ENCODE results near the gene PGBD5. TPM values are rescaled to one million over a fixed set of nuclear protein-coding genes. Genes with fewer than 3 reads are reported as not detected.

The PGBD5 gene
- total RNA-seq, 8 experiments from 2014 or later = 0.66 to 28.8 (median 12.3) TPM

DNA sequence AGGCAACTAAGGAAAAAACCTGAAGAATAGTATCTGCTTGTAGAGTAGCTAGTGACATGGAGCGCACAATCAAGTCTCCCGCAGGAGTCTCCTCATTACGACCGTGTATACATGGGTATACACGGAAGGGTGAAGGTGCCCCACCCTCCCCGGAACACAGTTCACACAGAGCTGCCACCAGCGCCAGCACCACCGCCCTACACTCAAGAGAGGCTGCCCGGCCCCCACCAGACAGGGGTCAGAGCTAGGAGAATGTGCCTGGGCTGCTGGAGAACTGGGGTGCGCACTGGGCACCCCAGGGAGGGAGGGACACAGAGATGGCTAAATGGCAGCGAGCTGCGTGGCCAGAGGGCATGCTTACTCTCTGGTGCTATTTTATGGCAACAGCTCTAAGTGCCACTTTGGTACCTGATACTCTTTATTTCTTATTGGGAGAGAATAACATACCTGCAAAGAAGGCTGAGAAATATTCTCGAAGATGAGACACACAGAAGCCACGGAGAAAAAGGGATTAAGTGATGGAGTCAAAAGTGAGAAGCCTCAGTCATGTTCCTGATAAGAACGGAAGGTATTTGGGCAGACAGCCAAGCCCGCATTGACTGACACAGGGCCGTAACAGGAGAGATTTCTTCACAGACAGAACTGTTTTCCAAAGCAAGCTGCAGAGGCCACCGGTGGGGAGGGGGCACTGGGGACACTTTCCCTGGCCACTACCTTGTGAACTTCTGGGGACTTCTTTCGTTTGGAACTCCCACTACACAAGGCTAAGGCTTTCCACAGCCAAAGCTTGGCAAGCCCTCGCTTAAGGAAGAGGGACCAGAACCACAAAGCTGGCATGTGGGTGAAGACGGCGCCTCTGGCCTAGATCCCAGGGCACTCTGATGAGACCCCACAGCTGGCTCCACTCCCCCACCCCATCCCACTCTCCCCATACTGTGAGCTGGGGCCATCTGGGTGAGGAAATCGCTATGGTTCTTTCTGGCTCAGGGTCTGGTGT is 108.0 kb downstream of the PGBD5 start:
- Histone ChIP-seq H3K27ac (no peak overlapping the region), H3K4me3 (no peak overlapping the region), H3K4me1 (replicated peaks in 1 of 2) (no peaks in the 10 kb centered on the region)
- in situ Hi-C loops (cut with MboI; ENCODE audit: low pct_unique_long_range_greater_than_20kb in 2 of 9, low sequenced_read_pairs in 9 of 9, unreplicated experiment in 9 of 9) = loop anchor here in 8 of 9 experiments (25.0 kb wide), 2 partner anchors 656 to 1056 kb away; partner anchors contain the start of gene RAB4A (in 3 of the 8)
- ATAC-seq (replicated peaks in 6 of 8) = no peak
- 48 to 90% (median 83%) methylated on average over 2 to 18 of the region's 23 CpGs; no CpG with 5 or more reads in 2 of the 10 experiments for WGBS, 10 experiments

DNA sequence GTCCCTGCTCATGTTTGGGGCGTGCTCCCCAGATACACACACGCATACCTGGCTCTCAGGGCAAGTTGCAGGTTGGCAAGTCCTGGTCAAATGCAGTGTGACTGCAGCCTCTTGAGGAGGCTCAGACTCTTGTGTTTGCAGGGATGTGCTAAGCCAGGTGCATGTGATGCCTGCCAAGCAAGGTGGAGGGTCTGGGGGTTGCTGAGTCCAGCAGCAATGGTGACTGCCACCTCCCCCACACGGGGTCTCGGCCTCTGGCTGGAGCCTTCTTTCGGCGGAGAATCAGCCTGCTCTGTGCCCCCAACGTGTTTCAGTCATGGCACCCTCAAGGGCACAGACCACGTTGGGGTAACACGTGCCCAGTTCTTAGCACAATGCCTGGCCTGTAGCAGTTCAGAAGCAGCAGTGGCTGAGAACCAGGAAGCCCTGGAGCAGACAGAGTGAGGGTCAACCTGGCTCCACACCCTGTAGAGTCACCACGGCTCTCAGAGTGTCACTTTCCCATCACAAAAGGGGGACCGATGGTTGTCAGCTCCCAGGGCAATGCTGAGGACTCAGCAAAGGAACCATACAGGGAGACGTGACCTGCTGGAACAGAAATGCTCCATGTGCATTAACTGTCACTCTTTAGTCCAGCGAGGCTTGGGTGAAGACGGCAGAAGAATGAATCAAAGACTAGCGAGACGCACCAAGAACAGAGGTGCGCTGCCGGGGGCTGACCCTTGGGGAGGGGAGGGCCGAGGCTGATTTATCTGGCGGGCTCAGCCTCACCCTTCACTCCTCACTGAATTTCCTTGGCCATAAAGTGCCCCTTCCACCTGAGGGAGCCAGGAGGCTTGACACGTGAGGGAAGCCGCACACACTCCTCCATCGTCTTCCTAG is 109.0 kb downstream of the PGBD5 start:
- WGBS, 10 experiments = 42 to 92% (median 83%) methylated on average over 2 to 11 of the region's 23 CpGs; no CpG with 5 or more reads in 3 of the 10 experiments
- in situ Hi-C loops (cut with MboI; ENCODE audit: low pct_unique_long_range_greater_than_20kb in 2 of 9, low sequenced_read_pairs in 9 of 9, unreplicated experiment in 9 of 9) = loop anchor here in 8 of 9 experiments (25.0 kb wide), 2 partner anchors 655 to 1055 kb away; partner anchors contain the start of gene RAB4A (in 3 of the 8)

DNA sequence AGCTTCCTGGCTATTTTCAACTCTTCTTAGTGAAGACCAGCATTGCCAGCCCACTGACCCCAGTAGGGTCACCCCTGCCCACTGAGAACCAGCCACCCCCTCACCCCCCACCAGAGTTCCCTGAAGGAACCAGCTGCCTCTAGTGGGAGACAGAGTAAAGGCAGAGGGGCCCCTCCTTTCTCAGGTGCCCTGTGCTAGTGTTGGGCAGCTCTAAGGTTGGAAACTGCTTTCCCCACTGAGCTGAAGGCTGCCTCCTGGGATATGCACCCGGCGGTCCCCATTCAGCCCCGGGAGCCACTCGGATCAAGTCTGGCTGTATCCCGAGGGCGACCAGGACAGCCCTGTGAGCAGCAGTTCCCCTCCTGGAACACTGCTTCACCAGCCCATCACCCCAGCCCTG is 111.0 kb downstream of the PGBD5 start:
- no peak for ATAC-seq (replicated peaks in 6 of 8)
- H3K4me3 ChIP-seq = no peak overlapping the region
- 82 to 100% methylated on average over 2 to 6 of the region's 6 CpGs; no CpG with 5 or more reads in 8 of the 10 experiments for WGBS, 10 experiments
- no peak overlapping the region for H3K27ac ChIP-seq
- no peaks in the 10 kb centered on the region for H3K4me1 ChIP-seq (replicated peaks in 1 of 2)
- in situ Hi-C loops (cut with MboI; ENCODE audit: low pct_unique_long_range_greater_than_20kb in 2 of 9, low sequenced_read_pairs in 9 of 9, unreplicated experiment in 9 of 9) = loop anchor here in 8 of 9 experiments (25.0 kb wide), 2 partner anchors 653 to 1053 kb away; partner anchors contain the start of gene RAB4A (in 3 of the 8)

More for the DNA sequence above, 109.0 kb downstream of the PGBD5 start:
- peak in 1 of 8 experiments; percentile 7 for ATAC-seq (replicated peaks in 6 of 8)
- Histone ChIP-seq H3K27ac (no peak overlapping the region), H3K4me3 (no peak overlapping the region), H3K4me1 (replicated peaks in 1 of 2) (no peaks in the 10 kb centered on the region)

DNA sequence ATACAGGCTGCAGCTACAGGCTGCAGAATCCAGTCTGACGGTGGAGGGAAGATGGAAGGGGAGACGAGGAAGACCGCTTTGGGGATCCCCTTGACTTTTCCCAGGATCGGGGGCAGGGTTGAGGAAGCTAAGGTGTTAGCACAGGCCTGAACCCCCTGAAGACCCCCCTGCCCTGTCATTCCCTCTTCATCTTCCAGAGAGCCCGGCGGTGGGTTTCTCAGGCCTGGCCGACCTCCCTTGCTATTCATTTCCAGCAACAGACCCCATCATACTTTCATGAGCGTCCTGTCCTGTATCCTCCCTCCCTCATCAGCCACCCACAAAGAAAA is 112.0 kb downstream of the PGBD5 start:
- Histone ChIP-seq H3K27ac (no peak overlapping the region), H3K4me3 (no peak overlapping the region), H3K4me1 (replicated peaks in 1 of 2) (no peaks in the 10 kb centered on the region)
- no peak for ATAC-seq (replicated peaks in 6 of 8)
- WGBS, 10 experiments = 0 to 100% (median 87%) methylated on average over 1 to 8 of the region's 8 CpGs
- in situ Hi-C loops (cut with MboI; ENCODE audit: low pct_unique_long_range_greater_than_20kb in 2 of 9, low sequenced_read_pairs in 9 of 9, unreplicated experiment in 9 of 9) = loop anchor here in 8 of 9 experiments (25.0 kb wide), 2 partner anchors 652 to 1052 kb away; partner anchors contain the start of gene RAB4A (in 3 of the 8)

DNA sequence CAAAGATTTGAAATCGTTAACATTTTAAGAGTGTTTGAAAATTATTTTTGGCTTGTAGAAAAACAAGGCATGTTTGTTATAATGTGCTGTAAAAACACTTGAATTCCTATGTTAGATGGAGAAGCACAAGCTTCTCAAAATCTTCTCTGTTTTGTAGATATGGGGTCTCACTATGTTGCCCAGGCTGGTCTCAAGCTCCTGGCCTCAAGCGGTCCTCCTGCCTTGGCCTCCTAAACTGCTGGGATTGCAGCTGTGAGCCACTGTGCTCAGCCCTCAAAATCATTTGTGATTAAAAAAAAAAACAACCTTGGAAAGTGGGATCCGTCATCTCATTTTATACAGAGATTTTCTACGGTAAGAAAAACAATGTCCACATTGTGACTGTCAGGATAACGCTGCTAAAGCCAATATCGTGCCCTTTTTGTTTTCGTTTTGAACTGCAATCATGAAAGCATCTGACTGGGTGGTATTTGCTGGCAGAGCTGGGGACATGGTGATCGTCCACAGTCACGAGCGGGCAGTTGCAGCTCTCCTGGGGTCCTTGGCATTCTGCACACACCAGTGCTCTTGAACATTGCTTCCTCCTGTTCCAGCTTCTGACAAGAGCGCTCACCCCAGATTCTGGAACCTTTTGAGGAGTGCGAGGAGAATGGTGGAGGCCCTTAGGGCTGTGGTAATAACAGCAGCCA is 112.5 kb downstream of the PGBD5 start:
- in situ Hi-C loops (cut with MboI; ENCODE audit: low pct_unique_long_range_greater_than_20kb in 2 of 9, low sequenced_read_pairs in 9 of 9, unreplicated experiment in 9 of 9) = loop anchor here in 8 of 9 experiments (25.0 kb wide), 2 partner anchors 651 to 1051 kb away; partner anchors contain the start of gene RAB4A (in 3 of the 8)
- Histone ChIP-seq H3K4me3 (no peak overlapping the region), H3K4me1 (replicated peaks in 1 of 2) (no peaks in the 10 kb centered on the region), H3K27ac (no peak overlapping the region)
- no peak for ATAC-seq (replicated peaks in 6 of 8)
- 29 to 89% (median 85%) methylated on average over 2 to 12 of the region's 12 CpGs for WGBS, 10 experiments

DNA sequence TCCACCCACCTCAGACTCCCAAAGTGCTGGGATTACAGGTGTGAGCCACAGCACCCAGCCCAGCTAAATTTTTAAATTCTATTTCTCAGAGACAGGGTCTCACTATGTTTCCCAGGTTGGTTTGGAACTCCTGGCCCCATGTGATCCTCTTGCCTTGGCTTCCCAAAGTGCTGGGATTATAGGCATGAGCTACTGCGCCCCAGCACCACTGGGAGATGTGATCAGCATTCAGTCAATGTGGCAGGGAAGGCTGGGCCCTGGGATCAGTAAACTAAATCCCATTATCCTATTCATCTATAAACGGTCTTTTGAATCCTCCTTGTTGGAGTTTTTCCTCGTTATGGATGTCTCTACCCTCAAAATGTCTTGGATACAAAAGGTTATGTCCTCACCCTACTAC is 113.5 kb downstream of the PGBD5 start:
- WGBS, 10 experiments = 24 to 100% (median 70%) methylated on average over 1 to 3 of the region's 3 CpGs; no CpG with 5 or more reads in 4 of the 10 experiments
- Histone ChIP-seq H3K4me3 (no peak overlapping the region), H3K27ac (no peak overlapping the region), H3K4me1 (replicated peaks in 1 of 2) (no peaks in the 10 kb centered on the region)
- in situ Hi-C loops (cut with MboI; ENCODE audit: low pct_unique_long_range_greater_than_20kb in 2 of 9, low sequenced_read_pairs in 9 of 9, unreplicated experiment in 9 of 9) = loop anchor here in 8 of 9 experiments (25.0 kb wide), 2 partner anchors 650 to 1050 kb away; partner anchors contain the start of gene RAB4A (in 3 of the 8)
- no peak for ATAC-seq (replicated peaks in 6 of 8)

DNA sequence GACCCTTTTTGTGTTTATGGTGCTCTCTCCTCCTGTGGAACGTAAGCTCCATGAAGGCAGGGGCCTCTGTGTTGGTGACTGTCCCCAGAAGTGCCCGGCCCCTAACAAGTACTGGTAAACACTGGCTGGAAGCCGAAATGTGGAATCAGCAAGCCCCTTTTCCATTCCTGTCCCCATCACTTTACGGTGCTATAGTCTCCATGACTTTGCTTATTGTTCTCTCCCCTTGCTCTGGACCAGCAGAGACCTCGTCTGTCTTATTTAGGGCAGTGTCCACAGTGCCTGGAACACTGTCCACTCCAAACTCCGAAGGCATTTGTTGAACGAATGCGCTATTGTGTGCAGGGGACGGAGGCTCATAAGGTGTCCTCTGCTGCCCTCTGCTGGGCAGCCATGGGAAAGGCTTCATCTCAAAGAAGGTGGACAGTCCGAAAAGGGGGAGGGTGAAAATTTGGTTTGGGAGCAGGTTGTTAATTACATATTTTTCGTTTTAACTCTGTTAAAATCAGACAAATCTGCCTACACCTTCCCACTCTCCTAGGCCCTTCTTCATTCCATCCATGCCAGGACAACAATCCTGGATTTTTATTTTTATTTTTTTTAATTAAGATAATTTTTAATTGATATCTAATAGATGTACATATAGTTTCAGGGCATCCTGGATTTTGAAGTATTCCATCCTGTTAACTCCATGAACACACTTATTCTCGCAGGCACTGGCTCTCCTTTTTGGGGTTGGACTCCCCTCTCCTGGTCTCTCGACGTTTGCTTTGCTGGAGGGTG is 115.6 kb downstream of the PGBD5 start:
- H3K4me3 ChIP-seq = no peak overlapping the region
- in situ Hi-C loops (cut with MboI; ENCODE audit: low pct_unique_long_range_greater_than_20kb in 2 of 9, low sequenced_read_pairs in 9 of 9, unreplicated experiment in 9 of 9) = loop anchor here in 8 of 9 experiments (25.0 kb wide), 2 partner anchors 648 to 1048 kb away; partner anchors contain the start of gene RAB4A (in 3 of the 8)
- ATAC-seq (replicated peaks in 6 of 8) = peak; percentile 68 to 98 (median 94)
- H3K27ac ChIP-seq = no peak overlapping the region
- H3K4me1 ChIP-seq (replicated peaks in 1 of 2) = no peaks in the 10 kb centered on the region
- WGBS, 10 experiments = 0 to 80% (median 26%) methylated on average over 2 to 14 of the region's 14 CpGs

DNA sequence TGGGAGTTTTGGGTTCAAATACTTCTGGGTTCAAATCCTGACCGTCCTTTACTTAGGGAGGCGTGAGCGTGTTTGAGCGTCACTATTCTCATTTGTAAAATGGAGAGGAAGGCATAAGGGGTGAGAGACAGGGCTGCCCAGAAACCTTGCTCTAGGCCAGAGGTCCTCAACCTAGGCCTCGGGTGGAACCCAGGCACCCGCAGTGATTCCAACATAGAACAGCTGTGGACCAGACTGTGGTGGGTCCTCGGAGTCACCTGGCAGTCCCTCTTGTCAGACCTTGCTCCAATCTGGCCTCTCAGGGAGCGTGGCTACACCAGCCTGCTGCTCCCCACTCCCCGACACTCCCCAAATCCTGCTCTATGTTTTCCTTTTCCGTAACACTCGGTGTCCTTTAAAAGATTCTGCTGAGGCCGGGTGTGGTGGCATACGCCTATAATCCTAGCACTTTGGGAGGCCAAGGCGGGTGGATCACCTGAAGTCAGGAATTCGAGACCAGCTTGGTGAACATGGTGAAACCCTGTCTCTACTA is 116.4 kb downstream of the PGBD5 start:
- no peak for ATAC-seq (replicated peaks in 6 of 8)
- no peaks in the 10 kb centered on the region for H3K4me1 ChIP-seq (replicated peaks in 1 of 2)
- in situ Hi-C loops (cut with MboI; ENCODE audit: low pct_unique_long_range_greater_than_20kb in 2 of 9, low sequenced_read_pairs in 9 of 9, unreplicated experiment in 9 of 9) = loop anchor here in 8 of 9 experiments (25.0 kb wide), 2 partner anchors 647 to 1047 kb away; partner anchors contain the start of gene RAB4A (in 3 of the 8)
- 33 to 100% (median 92%) methylated on average over 1 to 14 of the region's 15 CpGs; no CpG with 5 or more reads in 2 of the 10 experiments for WGBS, 10 experiments
- H3K27ac ChIP-seq = no peak overlapping the region
- no peak overlapping the region for H3K4me3 ChIP-seq

DNA sequence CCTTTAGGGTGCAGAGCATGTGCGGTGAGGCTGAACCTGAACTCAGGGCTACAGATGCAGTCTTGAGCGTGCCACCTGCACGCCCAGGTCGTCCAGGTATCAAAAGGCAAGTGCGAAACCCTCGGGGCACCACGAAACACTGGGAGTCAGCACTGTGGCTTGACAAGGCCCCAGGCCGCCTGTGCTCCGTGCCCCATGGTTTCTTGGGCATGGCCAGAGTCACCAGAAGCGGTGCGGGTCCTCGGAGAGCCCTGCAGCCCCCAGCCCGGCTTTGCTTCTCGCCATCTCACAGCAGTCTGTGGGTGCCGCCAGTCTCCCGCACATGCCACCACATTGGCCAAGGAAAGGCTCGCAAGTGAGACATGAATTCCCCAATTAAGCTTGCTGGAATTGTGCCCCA is 117.3 kb downstream of the PGBD5 start:
- Histone ChIP-seq H3K4me3 (no peak overlapping the region), H3K4me1 (replicated peaks in 1 of 2) (no peaks in the 10 kb centered on the region), H3K27ac (no peak overlapping the region)
- 77 to 100% (median 88%) methylated on average over 1 to 15 of the region's 17 CpGs; no CpG with 5 or more reads in 3 of the 10 experiments for WGBS, 10 experiments
- in situ Hi-C loops (cut with MboI; ENCODE audit: low pct_unique_long_range_greater_than_20kb in 2 of 9, low sequenced_read_pairs in 9 of 9, unreplicated experiment in 9 of 9) = loop anchor here in 8 of 9 experiments (25.0 kb wide), 2 partner anchors 647 to 1047 kb away; partner anchors contain the start of gene RAB4A (in 3 of the 8)
- no peak for ATAC-seq (replicated peaks in 6 of 8)

DNA sequence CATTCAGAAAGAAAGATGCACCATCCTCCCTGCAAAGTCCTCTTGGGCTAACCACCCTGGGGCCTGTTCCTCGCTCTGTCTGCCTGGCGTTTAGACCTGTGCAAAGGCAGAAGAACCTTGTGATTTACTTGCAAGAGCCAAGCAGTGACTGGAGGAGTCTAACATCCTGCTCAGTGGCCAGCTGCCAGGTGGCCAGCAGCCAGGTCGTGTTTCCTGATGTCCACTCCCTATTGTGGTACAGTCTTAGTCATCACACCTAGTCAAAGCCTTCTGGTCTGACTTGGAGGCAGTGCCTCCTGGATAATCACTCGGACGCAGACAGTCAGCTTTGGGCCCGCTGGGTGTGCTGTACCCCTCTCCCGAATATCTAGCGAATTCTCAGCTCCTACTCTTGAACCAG is 118.1 kb downstream of the PGBD5 start:
- Histone ChIP-seq H3K4me3 (no peak overlapping the region), H3K27ac (no peak overlapping the region), H3K4me1 (replicated peaks in 1 of 2) (no peaks in the 10 kb centered on the region)
- 68 to 97% (median 84%) methylated on average over 2 to 8 of the region's 8 CpGs; no CpG with 5 or more reads in 2 of the 10 experiments for WGBS, 10 experiments
- ATAC-seq (replicated peaks in 6 of 8) = peak in 5 of 8 experiments; percentile 33 to 97 (median 72)
- in situ Hi-C loops (cut with MboI; ENCODE audit: low pct_unique_long_range_greater_than_20kb in 2 of 9, low sequenced_read_pairs in 9 of 9, unreplicated experiment in 9 of 9) = loop anchor here in 8 of 9 experiments (25.0 kb wide), 2 partner anchors 646 to 1046 kb away; partner anchors contain the start of gene RAB4A (in 3 of the 8)

DNA sequence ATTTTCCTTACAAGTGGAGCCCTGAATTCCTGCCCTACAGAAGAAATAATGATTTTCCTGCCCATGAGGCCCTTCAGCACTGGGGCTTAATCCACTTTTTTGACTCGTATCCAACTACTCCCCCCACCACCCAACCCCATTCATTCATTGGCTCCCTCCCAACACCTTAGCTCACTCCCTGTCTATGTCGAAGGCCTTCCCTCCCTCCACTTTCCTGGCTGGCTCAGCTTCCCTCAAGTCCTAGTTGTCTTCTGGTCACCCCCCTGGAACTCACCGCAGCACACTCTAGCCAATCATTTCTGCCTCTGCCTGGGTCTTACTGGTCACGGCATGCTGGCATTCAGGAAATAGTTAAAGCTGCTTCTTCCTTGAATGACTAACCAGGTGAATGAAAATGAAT is 118.9 kb downstream of the PGBD5 start:
- H3K4me3 ChIP-seq = no peak overlapping the region
- in situ Hi-C loops (cut with MboI; ENCODE audit: low pct_unique_long_range_greater_than_20kb in 2 of 9, low sequenced_read_pairs in 9 of 9, unreplicated experiment in 9 of 9) = loop anchor here in 8 of 9 experiments (25.0 kb wide), 2 partner anchors 645 to 1045 kb away; partner anchors contain the start of gene RAB4A (in 3 of the 8)
- H3K27ac ChIP-seq = no peak overlapping the region
- ATAC-seq (replicated peaks in 6 of 8) = no peak
- WGBS, 10 experiments = 44 to 80% (median 67%) methylated on average over 1 to 4 of the region's 4 CpGs; no CpG with 5 or more reads in 5 of the 10 experiments
- H3K4me1 ChIP-seq (replicated peaks in 1 of 2) = no peaks in the 10 kb centered on the region
